Spleen (tissue), 11 donors: ENCODE measurements around the gene TRABD2B. TPM values are rescaled to one million over a fixed set of nuclear protein-coding genes. Genes with fewer than 3 reads are reported as not detected.

ENCODE experiments used
- DNase-seq: peaks from one replicate; pipeline ENCODE4 v3.0.0-alpha.2; 2020
- H3K27ac ChIP-seq, 8 donors: fragments of 200-600 bp; sonication (generic) in 7 of 8; 1 replicate in 4 of 8; 2 replicates in 4 of 8; pipeline versions ENCODE4 v1.5.0 to v1.8.0; 2016 to 2021; ENCODE audit warnings: inconsistent platforms in 4 of 8, mild to moderate bottlenecking in 4 of 8, moderate library complexity in 1 of 8
- H3K27me3 ChIP-seq, 7 donors: fragments of 200-600 bp; sonication (generic) in 6 of 7; replicated peaks in 1 of 7; 1 replicate in 4 of 7; 2 replicates in 3 of 7; pipeline versions ENCODE4 v1.5.0 to v1.8.0; 2016 to 2021; ENCODE audit warnings: inconsistent platforms in 3 of 7, mild to moderate bottlenecking in 1 of 7
- H3K36me3 ChIP-seq, 6 donors: fragments of 200-600 bp; sonication (generic) in 5 of 6; 1 replicate in 4 of 6; 2 replicates in 2 of 6; pipeline versions ENCODE4 v1.5.0 to v1.8.0; 2016 to 2021; ENCODE audit warnings: inconsistent platforms in 2 of 6
- H3K4me1 ChIP-seq, 6 donors: fragments of 200-600 bp; sonication (generic) in 5 of 6; 1 replicate in 3 of 6; 2 replicates in 3 of 6; pipeline versions ENCODE4 v1.5.0 to v1.8.0; 2016 to 2021; ENCODE audit warnings: inconsistent platforms in 3 of 6
- H3K4me3 ChIP-seq, 8 donors: fragments of 200-600 bp; sonication (generic) in 7 of 8; 1 replicate in 4 of 8; 2 replicates in 4 of 8; pipeline versions ENCODE4 v1.5.0 to v1.8.0; 2016 to 2021; ENCODE audit warnings: inconsistent platforms in 4 of 8, mild to moderate bottlenecking in 4 of 8, moderate library complexity in 2 of 8
- H3K9me3 ChIP-seq, 8 donors: fragments of 200-600 bp; sonication (generic) in 7 of 8; 1 replicate in 4 of 8; 2 replicates in 4 of 8; pipeline versions ENCODE4 v1.5.0 to v1.8.0; 2016 to 2021; ENCODE audit warnings: inconsistent platforms in 4 of 8
- CTCF ChIP-seq, 11 experiments: fragments of 200-600 bp in 7 of 11; fragments of 450-650 bp in 4 of 11; sonication (generic) in 4 of 11; IDR thresholded peaks in 8 of 11; conservative IDR thresholded peaks in 3 of 11; 1 replicate in 7 of 11; 2 replicates in 4 of 11; pipeline versions ENCODE4 v1.4.0 to v1.8.0; 2016 to 2021; ENCODE audit warnings: antibody characterized with exemption in 11 of 11, inconsistent platforms in 4 of 11, mild to moderate bottlenecking in 1 of 11
- POLR2A ChIP-seq, 3 donors: fragments of 450-650 bp; IDR thresholded peaks; one replicate each; pipeline ENCODE4 v1.5.1; 2017; ENCODE audit warnings: antibody characterized with exemption in 3 of 3, mild to moderate bottlenecking in 1 of 3
- POLR2AphosphoS5 ChIP-seq, 3 donors: sonication (generic); formaldehyde crosslinking; IDR thresholded peaks; one replicate each; pipeline ENCODE4 v1.5.1; 2017; ENCODE audit warnings: antibody characterized with exemption in 3 of 3
- WGBS, 5 donors: extraction: QIAGEN DNeasy Blood & Tissue Kit in 3 of 5; methylation state at CpG; one replicate each; pipeline versions ENCODE4 v1.1.5 to v1.1.7; 2013 to 2018; 5-methylcytosine and 5-hydroxymethylcytosine counted together
- intact Hi-C: fragments of 100-400 bp; cut with DNase I; formaldehyde crosslinking; loops from one replicate; pipeline ENCODE4 v1.15.0; 2023; ENCODE audit warnings: low total_unique reads
- polyA plus RNA-seq, 3 donors: library from polyadenylated mRNA; stranded (reverse); fragments of 200-250 nt; gene quantifications; one replicate each; pipeline ENCODE4 v1.2.1, GENCODE V29; 2013
- total RNA-seq, 7 donors: library from RNA; depleted of rRNA in 3 of 7; stranded (reverse); fragments of >200 nt in 3 of 7; fragmentation: NEBNext Ultra II Directional in 4 of 7; extraction: Animal tissue kit (Norgen Biotek cat#: 25700) in 4 of 7; gene quantifications; one replicate each; pipeline versions ENCODE4 v1.1.0 to v1.2.1, GENCODE V29; 2016 to 2021
- donor health status: healthy with polysubstance abuse.
- donor health status: DM: no; HTN: no; CAD: no; lungs with moderate emphysema.
- donor health status: DM: no; HTN: no; CAD: no.
- donor health status: Bipolar disorder and iron deficiency.
- donor health status: healthy.
- donor health status: DM: no; HTN: no; CAD: no.
- donor health status: DM: yes; HTN: yes; CAD: no.

Gene TRABD2B
- total and polyA plus RNA-seq, 10 donors: 0.11 to 3.5 (median 0.64) TPM

- Histone ChIP-seq H3K4me1 (no peaks in the 10 kb centered on the region), H3K4me3 (no peak overlapping the region), H3K27me3 (peaks cover 0 to 25% (median 0%) of the 10 kb centered on the region in 7 donors), H3K36me3 (no peaks in the 10 kb centered on the region), H3K27ac (no peak overlapping the region), H3K9me3 (no peaks in the 10 kb centered on the region)
- WGBS, 5 donors: 46 to 68% (median 56%) methylated on average over 2 of the region's 2 CpGs
- intact Hi-C loops: no loop called here
- DNase-seq: no peak
- TF ChIP-seq CTCF (IDR thresholded peaks at IDR 0.05 in 8 of 11, conservative IDR thresholded peaks at IDR 0.05 in 3 of 11) (no peak), POLR2AphosphoS5 (IDR thresholded peaks at IDR 0.05) (no peak), POLR2A (IDR thresholded peaks at IDR 0.05) (no peak)
These were observed 110.1 kb downstream of the TRABD2B start for GRCh38 chr1:47887060-47887459.

- Histone ChIP-seq H3K4me1 (no peaks in the 10 kb centered on the region), H3K27ac (no peak overlapping the region), H3K27me3 (peaks cover 0 to 25% (median 0%) of the 10 kb centered on the region in 7 donors), H3K9me3 (no peaks in the 10 kb centered on the region), H3K36me3 (no peaks in the 10 kb centered on the region), H3K4me3 (no peak overlapping the region)
- intact Hi-C loops: no loop called here
- TF ChIP-seq CTCF (IDR thresholded peaks at IDR 0.05 in 8 of 11, conservative IDR thresholded peaks at IDR 0.05 in 3 of 11): no peak
- 84 to 89% (median 88%) methylated on average over 7 of the region's 7 CpGs for WGBS, 5 donors
- no peak for DNase-seq
These were observed 111.0 kb downstream of the TRABD2B start for GRCh38 chr1:47886141-47886540.

GRCh38 chr1:47885062-47885830 lies 111.9 kb downstream of the TRABD2B start:
- intact Hi-C loops: no loop called here
- H3K27ac ChIP-seq: no peak overlapping the region
- TF ChIP-seq CTCF (IDR thresholded peaks at IDR 0.05 in 8 of 11, conservative IDR thresholded peaks at IDR 0.05 in 3 of 11): no peak
- TF ChIP-seq POLR2AphosphoS5 (IDR thresholded peaks at IDR 0.05): no peak
- TF ChIP-seq POLR2A (IDR thresholded peaks at IDR 0.05): no peak
- no peak for DNase-seq
- H3K4me3 ChIP-seq: no peak overlapping the region
- peaks cover 0 to 25% (median 0%) of the 10 kb centered on the region in 7 donors for H3K27me3 ChIP-seq
- WGBS, 5 donors: 80 to 90% (median 87%) methylated on average over 8 of the region's 8 CpGs
- no peaks in the 10 kb centered on the region for H3K36me3 ChIP-seq
- H3K4me1 ChIP-seq: no peaks in the 10 kb centered on the region
- H3K9me3 ChIP-seq: no peaks in the 10 kb centered on the region

- WGBS, 5 donors: 77 to 92% (median 85%) methylated on average over 1 of the region's 1 CpG
- intact Hi-C loops: no loop called here
- no peak overlapping the region for H3K27ac ChIP-seq
- H3K9me3 ChIP-seq: no peaks in the 10 kb centered on the region
- no peaks in the 10 kb centered on the region for H3K4me1 ChIP-seq
- no peaks in the 10 kb centered on the region for H3K36me3 ChIP-seq
- no peak for DNase-seq
- no peak overlapping the region for H3K4me3 ChIP-seq
- no peak for TF ChIP-seq CTCF (IDR thresholded peaks at IDR 0.05 in 8 of 11, conservative IDR thresholded peaks at IDR 0.05 in 3 of 11)
- TF ChIP-seq POLR2AphosphoS5 (IDR thresholded peaks at IDR 0.05): no peak
- TF ChIP-seq POLR2A (IDR thresholded peaks at IDR 0.05): no peak
- peaks cover 0 to 19% (median 0%) of the 10 kb centered on the region in 7 donors for H3K27me3 ChIP-seq
These were observed 113.2 kb downstream of the TRABD2B start for GRCh38 chr1:47883963-47884362.
